H1 (cell line): ENCODE data around the gene GNAO1. TPM values are rescaled to one million over a fixed set of nuclear protein-coding genes. Genes with fewer than 3 reads are reported as not detected.

Experiments
- CTCF ChIA-PET: fragments of 300-600 bp; sonication (Branson Sonifier 250); formaldehyde crosslinking; loops from one replicate; lab custom pipeline; 2021; ENCODE audit not compliant: partially characterized antibody; lab: Charles Lee
- POLR2A ChIA-PET: fragments of 300-600 bp; sonication (Branson Sonifier 250); formaldehyde crosslinking; loops from one replicate; lab custom pipeline; 2021; ENCODE audit warnings: inconsistent platforms; ENCODE audit not compliant: partially characterized antibody; lab: Charles Lee
- DNase-seq, 2 experiments: peaks; one replicate each; pipeline versions ENCODE4 v3.0.0 to v3.0.0-alpha.2; 2010 to 2022; ENCODE audit warnings: low spot score in 2 of 2, low read depth in 1 of 2, mixed read lengths in 1 of 2
- FAIRE-seq: peaks from 2 replicates; lab custom pipeline; 2011; peaks lifted over from hg19 to GRCh38; lab: Jason Lieb, UNC
- H2AFZ ChIP-seq: 2 replicates; pipeline ENCODE4 v1.8.1; 2012; ENCODE audit warnings: low read length, inconsistent platforms
- H2AK5ac ChIP-seq: 2 replicates; pipeline ENCODE4 v1.6.1; 2013; ENCODE audit warnings: low read depth, low read length
- H2BK120ac ChIP-seq: replicated peaks from 2 replicates; pipeline ENCODE3; 2013; ENCODE audit warnings: low read depth, low read length, inconsistent platforms
- H2BK12ac ChIP-seq: 2 replicates; pipeline ENCODE4 v1.6.1; 2013; ENCODE audit warnings: low read depth, low read length
- H2BK15ac ChIP-seq: 2 replicates; pipeline ENCODE4 v1.6.1; 2013; ENCODE audit warnings: low read length
- H2BK20ac ChIP-seq: 2 replicates; pipeline ENCODE4 v1.6.1; 2013; ENCODE audit warnings: low read length
- H2BK5ac ChIP-seq: 2 replicates; pipeline ENCODE4 v1.6.1; 2013; ENCODE audit warnings: low read depth, low read length
- H3K14ac ChIP-seq: 2 replicates; pipeline ENCODE4 v1.6.1; 2013; ENCODE audit warnings: inconsistent platforms; ENCODE audit not compliant: insufficient read length
- H3K18ac ChIP-seq: 2 replicates; pipeline ENCODE4 v1.6.1; 2013; ENCODE audit warnings: low read length; ENCODE audit errors: extremely low read depth
- H3K23ac ChIP-seq: 2 replicates; pipeline ENCODE4 v1.6.1; 2013; ENCODE audit warnings: inconsistent platforms; ENCODE audit not compliant: insufficient read length
- H3K23me2 ChIP-seq: 2 replicates; pipeline ENCODE4 v1.6.1; 2013; ENCODE audit warnings: low read depth, low read length
- H3K27ac ChIP-seq: 2 replicates; pipeline ENCODE4 v1.6.1; 2011; ENCODE audit warnings: low read depth, low read length, inconsistent platforms
- H3K27me3 ChIP-seq, 4 experiments: replicated peaks in 1 of 4; 1 replicate in 1 of 4; 2 replicates in 3 of 4; pipeline versions ENCODE4 v1.6.1 to v1.8.1; 2011 to 2013; ENCODE audit warnings: low read length in 3 of 4, mild to moderate bottlenecking in 3 of 4, inconsistent platforms in 2 of 4, mixed read lengths in 2 of 4, moderate library complexity in 1 of 4; ENCODE audit not compliant: control insufficient read depth in 3 of 4, insufficient read depth in 3 of 4; ENCODE audit errors: extremely low read depth in 1 of 4
- H3K36me3 ChIP-seq, 4 experiments: 2 replicates each; pipeline versions ENCODE4 v1.6.1 to v1.8.1; 2011 to 2013; ENCODE audit warnings: mild to moderate bottlenecking in 4 of 4, low read length in 3 of 4, moderate library complexity in 2 of 4, control low read depth in 1 of 4, inconsistent platforms in 1 of 4; ENCODE audit not compliant: insufficient read depth in 4 of 4, control insufficient read depth in 2 of 4
- H3K4ac ChIP-seq: replicated peaks from 2 replicates; pipeline ENCODE3; 2013; ENCODE audit warnings: low read length, low read depth, mixed read lengths, inconsistent platforms; ENCODE audit not compliant: insufficient read length
- H3K4me1 ChIP-seq, 4 experiments: replicated peaks in 1 of 4; 1 replicate in 1 of 4; 2 replicates in 3 of 4; pipeline versions ENCODE4 v1.6.1 to v1.8.1; 2011 to 2013; ENCODE audit warnings: low read length in 3 of 4, inconsistent platforms in 2 of 4, mixed read lengths in 1 of 4; ENCODE audit not compliant: insufficient read depth in 4 of 4, control insufficient read depth in 3 of 4
- H3K4me2 ChIP-seq, 2 experiments: 2 replicates each; pipeline versions ENCODE4 v1.6.1 to v1.8.1; 2011 to 2013; ENCODE audit warnings: low read depth in 2 of 2, low read length in 2 of 2, control low read depth in 1 of 2, inconsistent platforms in 1 of 2, mild to moderate bottlenecking in 1 of 2; ENCODE audit not compliant: insufficient read depth in 1 of 2
- H3K4me3 ChIP-seq, 4 experiments: fragments of 200-600, 300-600 bp in 1 of 4; sonication (generic), shearing (Covaris generic), sonication (Bioruptor Twin) in 1 of 4; 2 replicates each; pipeline versions ENCODE4 v1.5.1 to v1.8.1; 2011 to 2016; ENCODE audit warnings: low read length in 4 of 4, low read depth in 3 of 4, control low read depth in 2 of 4, inconsistent platforms in 2 of 4, mild to moderate bottlenecking in 2 of 4, mixed read lengths in 1 of 4, moderate library complexity in 1 of 4; ENCODE audit not compliant: insufficient read depth in 2 of 4; ENCODE audit errors: extremely low read depth in 1 of 4
- H3K56ac ChIP-seq: replicated peaks from 2 replicates; pipeline ENCODE3; 2013; ENCODE audit warnings: low read depth, mild to moderate bottlenecking, mixed read lengths, low read length, inconsistent platforms; ENCODE audit not compliant: insufficient read length
- H3K79me1 ChIP-seq: 2 replicates; pipeline ENCODE4 v1.6.1; 2013; ENCODE audit warnings: low read depth, low read length, control low read depth
- H3K79me2 ChIP-seq, 2 experiments: 2 replicates each; pipeline versions ENCODE4 v1.6.1 to v1.8.1; 2012 to 2013; ENCODE audit warnings: low read length in 2 of 2, mild to moderate bottlenecking in 2 of 2, inconsistent platforms in 1 of 2; ENCODE audit not compliant: insufficient read depth in 2 of 2, control insufficient read depth in 1 of 2
- H3K9ac ChIP-seq, 4 experiments: replicated peaks in 1 of 4; 1 replicate in 1 of 4; 2 replicates in 3 of 4; pipeline versions ENCODE4 v1.6.1 to v1.8.1; 2011 to 2013; ENCODE audit warnings: low read depth in 3 of 4, low read length in 3 of 4, control low read depth in 2 of 4, mild to moderate bottlenecking in 2 of 4, moderate library complexity in 2 of 4, inconsistent platforms in 1 of 4; ENCODE audit errors: extremely low read depth in 1 of 4
- H3K9me3 ChIP-seq, 2 experiments: 2 replicates each; pipeline versions ENCODE4 v1.6.1 to v1.8.1; 2012 to 2013; ENCODE audit warnings: mild to moderate bottlenecking in 2 of 2, moderate library complexity in 2 of 2, control low read depth in 1 of 2, inconsistent platforms in 1 of 2, low read depth in 1 of 2, low read length in 1 of 2, mixed read lengths in 1 of 2; ENCODE audit not compliant: insufficient read depth in 2 of 2
- H4K20me1 ChIP-seq, 2 experiments: replicated peaks in 1 of 2; 2 replicates each; pipeline versions ENCODE3 to v1.8.1; 2011 to 2013; ENCODE audit warnings: inconsistent platforms in 2 of 2, low read length in 2 of 2, mild to moderate bottlenecking in 1 of 2; ENCODE audit not compliant: insufficient read depth in 2 of 2, control insufficient read depth in 1 of 2
- H4K5ac ChIP-seq: 2 replicates; pipeline ENCODE4 v1.6.1; 2013; ENCODE audit warnings: low read length, low read depth, mixed read lengths, inconsistent platforms; ENCODE audit not compliant: insufficient read length
- H4K8ac ChIP-seq: 2 replicates; pipeline ENCODE4 v1.8.0; 2013; ENCODE audit warnings: mild to moderate bottlenecking, moderate library complexity, low read length, inconsistent platforms; ENCODE audit not compliant: insufficient read depth; ENCODE audit errors: extremely low read depth
- H4K91ac ChIP-seq: replicated peaks from 2 replicates; pipeline ENCODE3; 2013; ENCODE audit warnings: low read length, mixed read lengths, inconsistent platforms; ENCODE audit not compliant: insufficient read length
- PHF8 ChIP-seq: fragments of 200-600 bp; sonication (generic); conservative IDR thresholded peaks from 2 replicates; pipeline ENCODE4 v1.7.1; 2012; ENCODE audit warnings: low read depth, mild to moderate bottlenecking, inconsistent platforms, low read length, moderate library complexity
- WGBS, 2 experiments: shearing (Covaris generic) in 1 of 2; methylation state at CpG; one replicate each; pipeline versions ENCODE4 v1.1.6 to v1.1.7; 2013 to 2015; ENCODE audit warnings: low lambda C conversion rate in 2 of 2, mixed read lengths in 2 of 2, inconsistent platforms in 1 of 2, low coverage in 1 of 2, missing lambda C conversion rate in 1 of 2; ENCODE audit not compliant: insufficient replicate concordance in 2 of 2, insufficient coverage in 1 of 2, insufficient read length in 1 of 2; ENCODE audit errors: extremely low coverage in 1 of 2, missing lambda C conversion rate in 1 of 2; 5-methylcytosine and 5-hydroxymethylcytosine counted together
- polyA plus RNA-seq, 7 experiments: library from polyadenylated mRNA; depleted of rRNA in 3 of 7; stranded (reverse) in 5 of 7; unstranded in 2 of 7; fragments of >200 nt in 5 of 7; fragments of 200-250 nt in 2 of 7; gene quantifications; 1 replicate in 5 of 7; 2 replicates in 1 of 7; 4 replicates in 1 of 7; pipeline versions ENCODE4 v1.2.1 to v1.2.3, GENCODE V29; 2011 to 2013; ENCODE audit warnings: missing spikeins in 2 of 7, mixed read lengths in 2 of 7
- total RNA-seq: library from RNA; stranded (reverse); fragmentation: NEBNext Ultra II Directional; extraction: Animal tissue kit (Norgen Biotek cat#: 25700); gene quantifications from 2 replicates; pipeline ENCODE4 v1.2.1, GENCODE V29; 2021

The GNAO1 gene
- total and polyA plus RNA-seq, 2 of the 8 experiments (the other 6 are each of a cell fraction or from before 2014, with no cell fraction given) = 6.7 to 34.4 TPM

DNA sequence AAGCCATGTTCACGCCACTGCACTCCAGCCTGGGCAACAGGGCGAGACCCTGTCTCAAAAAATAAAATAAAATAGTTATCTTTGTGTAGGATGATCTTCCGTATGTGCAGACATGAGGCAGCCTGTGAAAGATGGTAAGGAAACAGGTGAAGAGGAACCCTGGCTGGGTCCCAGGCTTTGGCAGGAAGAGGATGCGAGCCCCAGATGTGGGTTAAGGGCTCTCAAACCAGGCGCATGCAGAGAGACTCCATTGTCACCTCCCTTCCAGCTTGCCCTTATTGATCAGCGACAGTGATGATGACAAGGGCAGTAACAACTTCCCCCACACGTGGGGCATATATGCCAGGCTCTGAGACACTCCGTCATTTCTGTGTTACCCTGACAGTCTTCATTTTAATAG is 106.8 kb downstream of the GNAO1 start:
- Histone ChIP-seq H4K91ac (no peak overlapping the region), H3K79me2 (no peaks in the 10 kb centered on the region), H4K5ac (no peak overlapping the region), H2BK120ac (no peak overlapping the region), H3K23me2 (no peaks in the 10 kb centered on the region), H3K56ac (no peak overlapping the region), H3K36me3 (no peaks in the 10 kb centered on the region), H4K20me1 (peaks cover 2 to 6% of the 10 kb centered on the region in 2 experiments), H3K23ac (no peak overlapping the region), H3K27ac (no peak overlapping the region), H2AK5ac (no peak overlapping the region), H2AFZ (no peak overlapping the region), H3K4ac (no peak overlapping the region), H3K4me1 (peaks cover 11 to 17% (median 12%) of the 10 kb centered on the region in 4 experiments; a peak in 6 of 7 replicates), H3K4me2 (no peak overlapping the region)
- DNase-seq = no peak
- CTCF ChIA-PET = interaction anchor here (1.1 to 3.2 kb wide), 4 partner anchors 10 to 20 kb away, joined by 5 to 10 read pairs (median 6); no protein-coding TSS in a partner anchor
- TF ChIP-seq PHF8 = no peak
- TF ChIP-seq, all 59 proteins: peak for 0
- Histone ChIP-seq H3K27me3 (peaks cover 0 to 2% (median 0%) of the 10 kb centered on the region in 4 experiments; a peak in 2 of 7 replicates), H3K18ac (no peak overlapping the region), H2BK5ac (no peak overlapping the region), H3K14ac (no peak overlapping the region), H2BK15ac (no peak overlapping the region), H2BK20ac (no peak overlapping the region), H3K9ac (no peak overlapping the region), H2BK12ac (no peak overlapping the region), H3K4me3 (no peak overlapping the region), H4K8ac (no peak overlapping the region; the same call in 1 of the 2 replicates), H3K9me3 (no peaks in the 10 kb centered on the region), H3K79me1 (no peaks in the 10 kb centered on the region; the same call in 1 of the 2 replicates)
- 95% methylated on average over 8 of the region's 8 CpGs; no CpG with 5 or more reads in 1 of the 2 experiments for WGBS, 2 experiments
- FAIRE-seq = no peak
- POLR2A ChIA-PET = no interaction called here
